ENCODE results near the gene CSPG4. TPM values are rescaled to one million over a fixed set of nuclear protein-coding genes. Genes with fewer than 3 reads are reported as not detected.

The CSPG4 gene
- total and polyA plus RNA-seq, 2 donors (not counting 3 experiments of a cell fraction or from before 2014, with no cell fraction given), result not detected

GRCh38 chr15:75674366-75674765 is 38.3 kb downstream of the CSPG4 start:
- Histone ChIP-seq H3K9me1 (replicated peaks; ENCODE audit: control insufficient read depth, extremely low read depth, insufficient read depth, low read length) (no peaks in the 10 kb centered on the region), H4K20me1 (replicated peaks; ENCODE audit: control insufficient read depth, extremely low read depth, insufficient read depth, low read length) (no peaks in the 10 kb centered on the region), H3K27ac (ENCODE audit: insufficient read depth, low read depth, low read length) (no peak overlapping the region), H2AFZ (ENCODE audit: low read depth, low read length) (no peak overlapping the region), H3K9me3 (replicated peaks; ENCODE audit: control insufficient read depth, insufficient read depth, low read length) (no peaks in the 10 kb centered on the region), H3K27me3 (ENCODE audit: control insufficient read depth in 2 of 2, insufficient read depth in 2 of 2, low read length in 2 of 2) (peaks cover 0 to 5% of the 10 kb centered on the region in 2 experiments), H3K9ac (replicated peaks; ENCODE audit: extremely low read depth, insufficient read depth, low read length) (no peak overlapping the region), H3K36me3 (ENCODE audit: control insufficient read depth in 2 of 2, extremely low read depth in 1 of 2, insufficient read depth in 2 of 2, low read length in 2 of 2) (no peaks in the 10 kb centered on the region), H3K4me3 (replicated peaks in 1 of 3; ENCODE audit: insufficient read depth in 1 of 3, low read depth in 1 of 3, low read length in 3 of 3) (no peak overlapping the region), H3K4me1 (ENCODE audit: control insufficient read depth, extremely low read depth, insufficient read depth, low read length) (no peaks in the 10 kb centered on the region), H3K4me2 (ENCODE audit: insufficient read depth, low read length) (no peak overlapping the region), H3K79me2 (ENCODE audit: control insufficient read depth, insufficient read depth, low read length) (no peaks in the 10 kb centered on the region)
- no TSS peak for BruUV-seq (replicated peaks)
- no peak for TF ChIP-seq POLR2A (IDR thresholded peaks at IDR 0.05; ENCODE audit: low read depth, low read length)
- TF ChIP-seq JUN (IDR thresholded peaks at IDR 0.05; ENCODE audit: borderline replicate concordance, insufficient read depth, insufficient read length, low read depth), result no peak
- TF ChIP-seq EZH2 (IDR thresholded peaks at IDR 0.05; ENCODE audit: borderline replicate concordance, low read depth, low read length, severe bottlenecking), result no peak
- no peak for TF ChIP-seq MAX (IDR thresholded peaks at IDR 0.05; ENCODE audit: insufficient read depth, insufficient read length)
- no peak for TF ChIP-seq MYC (IDR thresholded peaks at IDR 0.05; ENCODE audit: low read depth, low read length)
- TF ChIP-seq POLR2AphosphoS5 (IDR thresholded peaks at IDR 0.05; ENCODE audit: insufficient read depth, low read depth, low read length), result no peak
- no peak for TF ChIP-seq CTCF (IDR thresholded peaks at IDR 0.05; ENCODE audit: extremely low read depth in 1 of 2, insufficient read depth in 1 of 2, low read depth in 1 of 2, low read length in 2 of 2)
- no peak for TF ChIP-seq FOS (IDR thresholded peaks at IDR 0.05; ENCODE audit: borderline replicate concordance, insufficient read depth, low read length)
- no peak for TF ChIP-seq GATA2 (IDR thresholded peaks at IDR 0.05; ENCODE audit: insufficient read depth, insufficient read length, low read depth, low read length)
- CTCF ChIA-PET, result interaction anchor here (0.6 to 1.1 kb wide), 2 partner anchors 10 to 12 kb away, joined by 3 read pairs; no protein-coding TSS in a partner anchor
- POLR2A ChIA-PET, result no interaction called here
- dilution Hi-C loops (cut with MboI; ENCODE audit: extremely low pct_ligation_motif_present, low sequenced_read_pairs), result no loop called here
- intact Hi-C loops (cut with micrococcal nuclease), result no loop called here
- DNase-seq (ENCODE audit: low read depth, low spot score), result no peak
- no peak for FAIRE-seq
